H1 (cell line): Measurements from ENCODE around the gene HMHB1. TPM values are rescaled to one million over a fixed set of nuclear protein-coding genes. Genes with fewer than 3 reads are reported as not detected.

ENCODE experiments used
- CTCF ChIA-PET: fragments of 300-600 bp; sonication (Branson Sonifier 250); formaldehyde crosslinking; loops from one replicate; lab custom pipeline; 2021; ENCODE audit not compliant: partially characterized antibody; lab: Charles Lee
- POLR2A ChIA-PET: fragments of 300-600 bp; sonication (Branson Sonifier 250); formaldehyde crosslinking; loops from one replicate; lab custom pipeline; 2021; ENCODE audit warnings: inconsistent platforms; ENCODE audit not compliant: partially characterized antibody; lab: Charles Lee
- DNase-seq, 2 experiments: peaks; one replicate each; pipeline versions ENCODE4 v3.0.0 to v3.0.0-alpha.2; 2010 to 2022; ENCODE audit warnings: low spot score in 2 of 2, low read depth in 1 of 2, mixed read lengths in 1 of 2
- FAIRE-seq: peaks from 2 replicates; lab custom pipeline; 2011; peaks lifted over from hg19 to GRCh38; lab: Jason Lieb, UNC
- H2AFZ ChIP-seq: 2 replicates; pipeline ENCODE4 v1.8.1; 2012; ENCODE audit warnings: low read length, inconsistent platforms
- H2AK5ac ChIP-seq: 2 replicates; pipeline ENCODE4 v1.6.1; 2013; ENCODE audit warnings: low read depth, low read length
- H2BK120ac ChIP-seq: replicated peaks from 2 replicates; pipeline ENCODE3; 2013; ENCODE audit warnings: low read depth, low read length, inconsistent platforms
- H2BK12ac ChIP-seq: 2 replicates; pipeline ENCODE4 v1.6.1; 2013; ENCODE audit warnings: low read depth, low read length
- H2BK15ac ChIP-seq: 2 replicates; pipeline ENCODE4 v1.6.1; 2013; ENCODE audit warnings: low read length
- H2BK20ac ChIP-seq: 2 replicates; pipeline ENCODE4 v1.6.1; 2013; ENCODE audit warnings: low read length
- H2BK5ac ChIP-seq: 2 replicates; pipeline ENCODE4 v1.6.1; 2013; ENCODE audit warnings: low read depth, low read length
- H3K14ac ChIP-seq: 2 replicates; pipeline ENCODE4 v1.6.1; 2013; ENCODE audit warnings: inconsistent platforms; ENCODE audit not compliant: insufficient read length
- H3K18ac ChIP-seq: 2 replicates; pipeline ENCODE4 v1.6.1; 2013; ENCODE audit warnings: low read length; ENCODE audit errors: extremely low read depth
- H3K23ac ChIP-seq: 2 replicates; pipeline ENCODE4 v1.6.1; 2013; ENCODE audit warnings: inconsistent platforms; ENCODE audit not compliant: insufficient read length
- H3K23me2 ChIP-seq: 2 replicates; pipeline ENCODE4 v1.6.1; 2013; ENCODE audit warnings: low read depth, low read length
- H3K27ac ChIP-seq: 2 replicates; pipeline ENCODE4 v1.6.1; 2011; ENCODE audit warnings: low read depth, low read length, inconsistent platforms
- H3K27me3 ChIP-seq, 4 experiments: replicated peaks in 1 of 4; 1 replicate in 1 of 4; 2 replicates in 3 of 4; pipeline versions ENCODE4 v1.6.1 to v1.8.1; 2011 to 2013; ENCODE audit warnings: low read length in 3 of 4, mild to moderate bottlenecking in 3 of 4, inconsistent platforms in 2 of 4, mixed read lengths in 2 of 4, moderate library complexity in 1 of 4; ENCODE audit not compliant: control insufficient read depth in 3 of 4, insufficient read depth in 3 of 4; ENCODE audit errors: extremely low read depth in 1 of 4
- H3K36me3 ChIP-seq, 4 experiments: 2 replicates each; pipeline versions ENCODE4 v1.6.1 to v1.8.1; 2011 to 2013; ENCODE audit warnings: mild to moderate bottlenecking in 4 of 4, low read length in 3 of 4, moderate library complexity in 2 of 4, control low read depth in 1 of 4, inconsistent platforms in 1 of 4; ENCODE audit not compliant: insufficient read depth in 4 of 4, control insufficient read depth in 2 of 4
- H3K4ac ChIP-seq: replicated peaks from 2 replicates; pipeline ENCODE3; 2013; ENCODE audit warnings: low read length, low read depth, mixed read lengths, inconsistent platforms; ENCODE audit not compliant: insufficient read length
- H3K4me1 ChIP-seq, 4 experiments: replicated peaks in 1 of 4; 1 replicate in 1 of 4; 2 replicates in 3 of 4; pipeline versions ENCODE4 v1.6.1 to v1.8.1; 2011 to 2013; ENCODE audit warnings: low read length in 3 of 4, inconsistent platforms in 2 of 4, mixed read lengths in 1 of 4; ENCODE audit not compliant: insufficient read depth in 4 of 4, control insufficient read depth in 3 of 4
- H3K4me2 ChIP-seq, 2 experiments: 2 replicates each; pipeline versions ENCODE4 v1.6.1 to v1.8.1; 2011 to 2013; ENCODE audit warnings: low read depth in 2 of 2, low read length in 2 of 2, control low read depth in 1 of 2, inconsistent platforms in 1 of 2, mild to moderate bottlenecking in 1 of 2; ENCODE audit not compliant: insufficient read depth in 1 of 2
- H3K4me3 ChIP-seq, 4 experiments: fragments of 200-600, 300-600 bp in 1 of 4; sonication (generic), shearing (Covaris generic), sonication (Bioruptor Twin) in 1 of 4; 2 replicates each; pipeline versions ENCODE4 v1.5.1 to v1.8.1; 2011 to 2016; ENCODE audit warnings: low read length in 4 of 4, low read depth in 3 of 4, control low read depth in 2 of 4, inconsistent platforms in 2 of 4, mild to moderate bottlenecking in 2 of 4, mixed read lengths in 1 of 4, moderate library complexity in 1 of 4; ENCODE audit not compliant: insufficient read depth in 2 of 4; ENCODE audit errors: extremely low read depth in 1 of 4
- H3K56ac ChIP-seq: replicated peaks from 2 replicates; pipeline ENCODE3; 2013; ENCODE audit warnings: low read depth, mild to moderate bottlenecking, mixed read lengths, low read length, inconsistent platforms; ENCODE audit not compliant: insufficient read length
- H3K79me1 ChIP-seq: 2 replicates; pipeline ENCODE4 v1.6.1; 2013; ENCODE audit warnings: low read depth, low read length, control low read depth
- H3K79me2 ChIP-seq, 2 experiments: 2 replicates each; pipeline versions ENCODE4 v1.6.1 to v1.8.1; 2012 to 2013; ENCODE audit warnings: low read length in 2 of 2, mild to moderate bottlenecking in 2 of 2, inconsistent platforms in 1 of 2; ENCODE audit not compliant: insufficient read depth in 2 of 2, control insufficient read depth in 1 of 2
- H3K9ac ChIP-seq, 4 experiments: replicated peaks in 1 of 4; 1 replicate in 1 of 4; 2 replicates in 3 of 4; pipeline versions ENCODE4 v1.6.1 to v1.8.1; 2011 to 2013; ENCODE audit warnings: low read depth in 3 of 4, low read length in 3 of 4, control low read depth in 2 of 4, mild to moderate bottlenecking in 2 of 4, moderate library complexity in 2 of 4, inconsistent platforms in 1 of 4; ENCODE audit errors: extremely low read depth in 1 of 4
- H3K9me3 ChIP-seq, 2 experiments: 2 replicates each; pipeline versions ENCODE4 v1.6.1 to v1.8.1; 2012 to 2013; ENCODE audit warnings: mild to moderate bottlenecking in 2 of 2, moderate library complexity in 2 of 2, control low read depth in 1 of 2, inconsistent platforms in 1 of 2, low read depth in 1 of 2, low read length in 1 of 2, mixed read lengths in 1 of 2; ENCODE audit not compliant: insufficient read depth in 2 of 2
- H4K20me1 ChIP-seq, 2 experiments: replicated peaks in 1 of 2; 2 replicates each; pipeline versions ENCODE3 to v1.8.1; 2011 to 2013; ENCODE audit warnings: inconsistent platforms in 2 of 2, low read length in 2 of 2, mild to moderate bottlenecking in 1 of 2; ENCODE audit not compliant: insufficient read depth in 2 of 2, control insufficient read depth in 1 of 2
- H4K5ac ChIP-seq: 2 replicates; pipeline ENCODE4 v1.6.1; 2013; ENCODE audit warnings: low read length, low read depth, mixed read lengths, inconsistent platforms; ENCODE audit not compliant: insufficient read length
- H4K8ac ChIP-seq: 2 replicates; pipeline ENCODE4 v1.8.0; 2013; ENCODE audit warnings: mild to moderate bottlenecking, moderate library complexity, low read length, inconsistent platforms; ENCODE audit not compliant: insufficient read depth; ENCODE audit errors: extremely low read depth
- H4K91ac ChIP-seq: replicated peaks from 2 replicates; pipeline ENCODE3; 2013; ENCODE audit warnings: low read length, mixed read lengths, inconsistent platforms; ENCODE audit not compliant: insufficient read length
- CTBP2 ChIP-seq: IDR thresholded peaks from 2 replicates; pipeline ENCODE4 v1.7.0; 2011; ENCODE audit warnings: borderline replicate concordance, mild to moderate bottlenecking, moderate library complexity, mixed read lengths, low read length; ENCODE audit not compliant: insufficient read depth, insufficient read length
- EP300 ChIP-seq, 2 experiments: IDR thresholded peaks; 1 replicate in 1 of 2; 2 replicates in 1 of 2; pipeline ENCODE4 v1.6.1; 2011 to 2012; ENCODE audit warnings: low read depth in 2 of 2, low read length in 2 of 2, mild to moderate bottlenecking in 2 of 2, borderline replicate concordance in 1 of 2, inconsistent platforms in 1 of 2, moderate library complexity in 1 of 2
- EZH2 ChIP-seq: fragments of 200-600 bp; sonication (generic); IDR thresholded peaks from 2 replicates; pipeline ENCODE4 v1.7.1; 2012; ENCODE audit warnings: low read depth, mild to moderate bottlenecking, moderate library complexity, low read length, inconsistent platforms; ENCODE audit not compliant: severe bottlenecking
- HDAC2 ChIP-seq, 2 experiments: fragments of 300-600 bp in 1 of 2; sonication (generic) in 1 of 2; IDR thresholded peaks; 2 replicates each; pipeline ENCODE4 v1.6.1; 2011 to 2012; ENCODE audit warnings: low read depth in 2 of 2, low read length in 2 of 2, mild to moderate bottlenecking in 2 of 2, moderate library complexity in 2 of 2, borderline replicate concordance in 1 of 2, inconsistent platforms in 1 of 2
- POLR2A ChIP-seq, 2 experiments: IDR thresholded peaks; 1 replicate in 1 of 2; 2 replicates in 1 of 2; pipeline ENCODE4 v1.6.1; 2011; ENCODE audit warnings: low read depth in 2 of 2, low read length in 2 of 2, mild to moderate bottlenecking in 2 of 2; ENCODE audit errors: control extremely low read depth in 1 of 2
- POLR2AphosphoS5 ChIP-seq: IDR thresholded peaks from 2 replicates; pipeline ENCODE4 v1.6.1; 2011; ENCODE audit warnings: low read depth, low read length
- POU5F1 ChIP-seq: IDR thresholded peaks from 2 replicates; pipeline ENCODE4 v1.6.1; 2011; ENCODE audit warnings: low read depth, mild to moderate bottlenecking, low read length, moderate library complexity
- RBBP5 ChIP-seq: IDR thresholded peaks from 2 replicates; pipeline ENCODE4 v1.7.1; 2012; ENCODE audit warnings: low read depth, mild to moderate bottlenecking, inconsistent platforms, low read length, moderate library complexity, borderline replicate concordance
- SAP30 ChIP-seq: fragments of 300-600 bp; sonication (generic); IDR thresholded peaks from 2 replicates; pipeline ENCODE4 v1.7.1; 2012; ENCODE audit warnings: low read length, moderate library complexity, mild to moderate bottlenecking, inconsistent platforms; ENCODE audit not compliant: insufficient read depth, insufficient replicate concordance
- SIN3A ChIP-seq, 2 experiments: IDR thresholded peaks in 1 of 2; conservative IDR thresholded peaks in 1 of 2; 2 replicates each; pipeline ENCODE4 v1.6.1; 2011 to 2012; ENCODE audit warnings: low read length in 2 of 2, improper control_type of control experiment in 1 of 2, low read depth in 1 of 2, mild to moderate bottlenecking in 1 of 2
- TAF1 ChIP-seq: IDR thresholded peaks from 2 replicates; pipeline ENCODE4 v1.6.1; 2011; ENCODE audit warnings: mild to moderate bottlenecking, low read depth, low read length
- WGBS, 2 experiments: shearing (Covaris generic) in 1 of 2; methylation state at CpG; one replicate each; pipeline versions ENCODE4 v1.1.6 to v1.1.7; 2013 to 2015; ENCODE audit warnings: low lambda C conversion rate in 2 of 2, mixed read lengths in 2 of 2, inconsistent platforms in 1 of 2, low coverage in 1 of 2, missing lambda C conversion rate in 1 of 2; ENCODE audit not compliant: insufficient replicate concordance in 2 of 2, insufficient coverage in 1 of 2, insufficient read length in 1 of 2; ENCODE audit errors: extremely low coverage in 1 of 2, missing lambda C conversion rate in 1 of 2; 5-methylcytosine and 5-hydroxymethylcytosine counted together
- polyA plus RNA-seq, 7 experiments: library from polyadenylated mRNA; depleted of rRNA in 3 of 7; stranded (reverse) in 5 of 7; unstranded in 2 of 7; fragments of >200 nt in 5 of 7; fragments of 200-250 nt in 2 of 7; gene quantifications; 1 replicate in 5 of 7; 2 replicates in 1 of 7; 4 replicates in 1 of 7; pipeline versions ENCODE4 v1.2.1 to v1.2.3, GENCODE V29; 2011 to 2013; ENCODE audit warnings: missing spikeins in 2 of 7, mixed read lengths in 2 of 7
- total RNA-seq: library from RNA; stranded (reverse); fragmentation: NEBNext Ultra II Directional; extraction: Animal tissue kit (Norgen Biotek cat#: 25700); gene quantifications from 2 replicates; pipeline ENCODE4 v1.2.1, GENCODE V29; 2021

The HMHB1 gene
- total and polyA plus RNA-seq, 2 of the 8 experiments (the other 6 are each of a cell fraction or from before 2014, with no cell fraction given): not detected

GRCh38 chr5:143782588-143783386 lies 29.2 kb upstream of the HMHB1 start:
- Histone ChIP-seq H3K79me1 (no peaks in the 10 kb centered on the region), H3K14ac (no peak overlapping the region), H2AK5ac (no peak overlapping the region), H2BK120ac (no peak overlapping the region), H3K79me2 (no peaks in the 10 kb centered on the region), H3K27me3 (no peaks in the 10 kb centered on the region; a peak in 1 of 7 replicates), H3K9ac (no peak overlapping the region), H4K20me1 (no peaks in the 10 kb centered on the region), H3K4ac (no peak overlapping the region), H4K8ac (no peak overlapping the region), H4K91ac (no peak overlapping the region), H2BK12ac (no peak overlapping the region; the same call in 1 of the 2 replicates), H3K4me3 (no peak overlapping the region), H3K9me3 (no peaks in the 10 kb centered on the region), H3K56ac (no peak overlapping the region), H3K23me2 (peaks cover 2% of the 10 kb centered on the region; the same call in 1 of the 2 replicates), H2BK5ac (no peak overlapping the region), H2BK15ac (no peak overlapping the region), H2AFZ (no peak overlapping the region), H3K4me2 (peak overlapping the region; percentile 16 to 34; a peak in 2 of 4 replicates), H2BK20ac (peak overlapping the region; percentile 76; the same call in 1 of the 2 replicates), H3K18ac (no peak overlapping the region), H3K4me1 (peaks cover 3 to 9% (median 5%) of the 10 kb centered on the region in 4 experiments; a peak in 6 of 7 replicates), H3K27ac (peak overlapping the region; percentile 19; the same call in 1 of the 2 replicates), H3K36me3 (no peaks in the 10 kb centered on the region), H3K23ac (no peak overlapping the region), H4K5ac (no peak overlapping the region)
- DNase-seq (peak in 1 of 2 experiments; percentile 31), FAIRE-seq (peak; percentile 78)
- POLR2A ChIA-PET: no interaction called here
- WGBS, 2 experiments: 56% methylated on average over 3 of the region's 3 CpGs; no CpG with 5 or more reads in 1 of the 2 experiments
- CTCF ChIA-PET: no interaction called here
- TF ChIP-seq SIN3A (conservative IDR thresholded peaks at IDR 0.05 in 1 of 2, IDR thresholded peaks at IDR 0.05 in 1 of 2; ENCODE audit: low read depth in 1 of 2, low read length in 2 of 2) (peak; percentile 84 to 87; a peak in 3 of 4 replicates), CTBP2 (no peak), POLR2A (IDR thresholded peaks at IDR 0.05; ENCODE audit: control extremely low read depth in 1 of 2, low read depth in 2 of 2, low read length in 2 of 2) (no peak), SAP30 (no peak), POU5F1 (no peak), POLR2AphosphoS5 (no peak), RBBP5 (no peak), EP300 (IDR thresholded peaks at IDR 0.05; ENCODE audit: borderline replicate concordance in 1 of 2, low read depth in 2 of 2, low read length in 2 of 2) (peak in 1 of 2 experiments; percentile 53; a peak in 1 of 3 replicates), TAF1 (no peak), EZH2 (no peak), HDAC2 (IDR thresholded peaks at IDR 0.05; ENCODE audit: borderline replicate concordance in 1 of 2, low read depth in 2 of 2, low read length in 2 of 2) (peak in 1 of 2 experiments; percentile 71; a peak in 1 of 4 replicates)
